Osteoblast (primary cell): Measurements from ENCODE around the gene HHLA2. TPM values are rescaled to one million over a fixed set of nuclear protein-coding genes. Genes with fewer than 3 reads are reported as not detected.

Experiments used
- DNase-seq: peaks from one replicate; pipeline ENCODE4 v3.0.0; 2011; ENCODE audit warnings: low spot score, mixed read lengths; ENCODE audit not compliant: insufficient read length; ENCODE audit errors: missing footprints
- H2AFZ ChIP-seq: 2 replicates; pipeline ENCODE4 v1.6.0; 2011; ENCODE audit warnings: mild to moderate bottlenecking, low read length
- H3K27ac ChIP-seq: 2 replicates; pipeline ENCODE4 v1.5.1; 2011; ENCODE audit warnings: mild to moderate bottlenecking, low read depth, low read length, moderate library complexity
- H3K27me3 ChIP-seq: 2 replicates; pipeline ENCODE4 v1.6.0; 2012; ENCODE audit warnings: mild to moderate bottlenecking, control low read depth, inconsistent platforms, low read length, moderate library complexity; ENCODE audit not compliant: insufficient read depth
- H3K36me3 ChIP-seq: 2 replicates; pipeline ENCODE4 v1.5.1; 2011; ENCODE audit warnings: mild to moderate bottlenecking, low read length, control low read depth, moderate library complexity; ENCODE audit not compliant: insufficient read depth
- H3K4me1 ChIP-seq: 2 replicates; pipeline ENCODE4 v1.5.1; 2011; ENCODE audit warnings: mild to moderate bottlenecking, low read length, control low read depth, moderate library complexity; ENCODE audit not compliant: insufficient read depth
- H3K4me2 ChIP-seq: 2 replicates; pipeline ENCODE4 v1.6.0; 2011; ENCODE audit warnings: mild to moderate bottlenecking, low read length; ENCODE audit not compliant: insufficient read depth
- H3K4me3 ChIP-seq: fragments of 200-600 bp; sonication (generic); 3 replicates; pipeline ENCODE4 v1.5.1; 2012; ENCODE audit warnings: mild to moderate bottlenecking, low read length, inconsistent platforms; ENCODE audit not compliant: insufficient read depth
- H3K79me2 ChIP-seq: 2 replicates; pipeline ENCODE4 v1.6.0; 2012; ENCODE audit warnings: mild to moderate bottlenecking, low read length, control low read depth, inconsistent platforms; ENCODE audit not compliant: insufficient read depth
- H3K9me3 ChIP-seq: 2 replicates; pipeline ENCODE4 v1.5.1; 2011; ENCODE audit warnings: low read depth, low read length, control low read depth
- H4K20me1 ChIP-seq: 2 replicates; pipeline ENCODE4 v1.6.0; 2012; ENCODE audit warnings: mild to moderate bottlenecking, low read length, control low read depth; ENCODE audit not compliant: insufficient read depth
- CTCF ChIP-seq: IDR thresholded peaks from 2 replicates; pipeline ENCODE4 v1.5.1; 2011; ENCODE audit warnings: mild to moderate bottlenecking, low read depth, low read length, moderate library complexity; ENCODE audit errors: extremely low read depth
- total RNA-seq: library from RNA; depleted of rRNA; stranded (reverse); fragments of >200 nt; gene quantifications from 2 replicates; pipeline ENCODE4 v1.2.3, GENCODE V29; 2012

HHLA2 gene
- total RNA-seq, 1 donor, result not detected

GRCh38 chr3:108302570-108302969, 6.2 kb downstream of the HHLA2 start:
- Histone ChIP-seq H4K20me1 (no peaks in the 10 kb centered on the region), H3K27ac (no peak overlapping the region), H3K4me3 (no peak overlapping the region), H3K36me3 (no peaks in the 10 kb centered on the region), H3K9me3 (no peaks in the 10 kb centered on the region), H3K79me2 (no peaks in the 10 kb centered on the region), H3K4me1 (no peaks in the 10 kb centered on the region), H2AFZ (no peak overlapping the region), H3K27me3 (peaks cover 20% of the 10 kb centered on the region), H3K4me2 (no peak overlapping the region)
- no peak for DNase-seq
- TF ChIP-seq CTCF, result no peak

- Histone ChIP-seq H3K4me3 (no peak overlapping the region), H3K4me1 (no peaks in the 10 kb centered on the region), H3K27me3 (peaks cover 10% of the 10 kb centered on the region), H3K79me2 (no peaks in the 10 kb centered on the region), H2AFZ (no peak overlapping the region), H4K20me1 (no peaks in the 10 kb centered on the region), H3K9me3 (no peaks in the 10 kb centered on the region), H3K4me2 (no peak overlapping the region), H3K36me3 (no peaks in the 10 kb centered on the region), H3K27ac (no peak overlapping the region)
- DNase-seq, result no peak
- no peak for TF ChIP-seq CTCF
Measured at GRCh38 chr3:108305484-108306172, 9.3 kb downstream of the HHLA2 start.

GRCh38 chr3:108311797-108312196, 15.4 kb downstream of the HHLA2 start:
- DNase-seq, result no peak
- H2AFZ ChIP-seq, result peak overlapping the region; percentile 26

GRCh38 chr3:108312656-108313055, 16.3 kb downstream of the HHLA2 start:
- no peaks in the 10 kb centered on the region for H3K79me2 ChIP-seq
- no peak overlapping the region for H3K27ac ChIP-seq
- DNase-seq, result no peak
- H3K4me3 ChIP-seq, result no peak overlapping the region
- TF ChIP-seq CTCF, result no peak
- no peaks in the 10 kb centered on the region for H3K9me3 ChIP-seq
- peak overlapping the region; percentile 36 for H2AFZ ChIP-seq
- no peaks in the 10 kb centered on the region for H3K36me3 ChIP-seq
- peaks cover 7% of the 10 kb centered on the region for H3K4me1 ChIP-seq
- H3K4me2 ChIP-seq, result no peak overlapping the region
- no peaks in the 10 kb centered on the region for H3K27me3 ChIP-seq
- H4K20me1 ChIP-seq, result no peaks in the 10 kb centered on the region

More at GRCh38 chr3:108311797-108312196, 15.4 kb downstream of the HHLA2 start:
- Histone ChIP-seq H3K9me3 (no peaks in the 10 kb centered on the region), H3K4me3 (no peak overlapping the region), H3K79me2 (no peaks in the 10 kb centered on the region), H4K20me1 (no peaks in the 10 kb centered on the region), H3K36me3 (no peaks in the 10 kb centered on the region), H3K27ac (no peak overlapping the region), H3K4me2 (no peak overlapping the region), H3K27me3 (no peaks in the 10 kb centered on the region), H3K4me1 (peaks cover 7% of the 10 kb centered on the region)
- no peak for TF ChIP-seq CTCF
